Measurements from ENCODE around the gene RBM39. TPM values are rescaled to one million over a fixed set of nuclear protein-coding genes. Genes with fewer than 3 reads are reported as not detected.

Gene RBM39
- total and polyA plus RNA-seq, 9 of the 15 experiments (the other 6 are each of a cell fraction or from before 2014, with no cell fraction given), result 143 to 319 (median 228) TPM

- TF ChIP-seq KAT8 (IDR thresholded peaks at IDR 0.05; ENCODE audit: low read depth) (no peak), MAFF (IDR thresholded peaks at IDR 0.05; ENCODE audit: low read length) (no peak), MBD1 (CRISPR knock-in tag; IDR thresholded peaks at IDR 0.05) (no peak), PHF21A (IDR thresholded peaks at IDR 0.05; ENCODE audit: borderline replicate concordance, low read depth) (no peak), NBN (IDR thresholded peaks at IDR 0.05; ENCODE audit: low read depth) (no peak), TFE3 (CRISPR knock-in tag; IDR thresholded peaks at IDR 0.05) (no peak)
Measured at GRCh38 chr20:35674921-35675320, 67.1 kb downstream of the RBM39 start (continued).

- POLR2A ChIA-PET, result interaction anchor here (3.6 kb wide), 1 partner anchor 10 kb away, joined by 18 read pairs; the partner anchor contains the start of genes CPNE1 and RBM12
- CTCF ChIA-PET (ENCODE audit: low intra/inter-chr PET ratio), result no interaction called here
Measured at GRCh38 chr20:35673884-35674283, 68.2 kb downstream of the RBM39 start.

More at GRCh38 chr20:35673884-35674283, 68.2 kb downstream of the RBM39 start:
- no peak overlapping the region for H3K27ac ChIP-seq (ENCODE audit: extremely low read depth, low read depth, low read length)
- no peak overlapping the region for H2AFZ ChIP-seq (ENCODE audit: low read depth, low read length)
- in situ Hi-C loops (cut with MboI), result no loop called here
- FAIRE-seq (no peak), ATAC-seq (no peak), DNase-seq (ENCODE audit: extremely low read depth in 1 of 4, low spot score in 3 of 4) (no peak)
- H3K9me1 ChIP-seq (ENCODE audit: control insufficient read depth, insufficient read depth, low read length), result no peaks in the 10 kb centered on the region
- WGBS (ENCODE audit: insufficient coverage, low coverage, missing lambda C conversion rate), result 80% methylated on average over 4 of the region's 4 CpGs
- intact Hi-C loops (cut with micrococcal nuclease), result no loop called here
- H3K79me2 ChIP-seq (ENCODE audit: control insufficient read depth, insufficient read depth, low read length), result no peaks in the 10 kb centered on the region
- H3K9ac ChIP-seq (ENCODE audit: insufficient read depth in 1 of 2, low read depth in 2 of 2, low read length in 2 of 2), result no peak overlapping the region; a peak in 1 of 4 replicates
- H4K20me1 ChIP-seq (replicated peaks; ENCODE audit: control insufficient read depth, insufficient read depth, low read length), result no peaks in the 10 kb centered on the region
- no peaks in the 10 kb centered on the region for H3K9me3 ChIP-seq (replicated peaks; ENCODE audit: control insufficient read depth, insufficient read depth, low read depth, low read length)
- H3K4me2 ChIP-seq (ENCODE audit: insufficient read depth, low read length), result no peak overlapping the region
- H3K27me3 ChIP-seq (ENCODE audit: control insufficient read depth in 2 of 2, insufficient read depth in 2 of 2, low read length in 2 of 2), result no peaks in the 10 kb centered on the region
- no peaks in the 10 kb centered on the region for H3K4me1 ChIP-seq (replicated peaks in 1 of 2; ENCODE audit: control insufficient read depth in 2 of 2, insufficient read depth in 2 of 2, low read length in 2 of 2)
- peaks cover 71% of the 10 kb centered on the region for H3K36me3 ChIP-seq (ENCODE audit: control insufficient read depth, insufficient read depth, low read length)
- no peak overlapping the region for H3K4me3 ChIP-seq
- BruUV-seq (replicated peaks), result no TSS peak
- TF ChIP-seq CREB1 (IDR thresholded peaks at IDR 0.05) (no peak), CREB1 (CRISPR knock-in tag; IDR thresholded peaks at IDR 0.05) (no peak)
